HG03521 (cell line): ENCODE data around the gene SYNE1.
"Not testable (repeated sequence)": the region's sequence is repeated elsewhere in the genome, so short reads cannot be mapped to it uniquely, and the experiment has no call there.

Experiments
- ATAC-seq: cut with Tn5 transposase; IDR thresholded peaks from one replicate; pipeline ENCODE4 v1.9.1; 2021; ENCODE audit warnings: mild to moderate bottlenecking, moderate library complexity; ENCODE audit not compliant: unreplicated experiment

SYNE1 gene

GRCh38 chr6:152571089-152571488 lies 66.1 kb downstream of the SYNE1 start:
- no peak for ATAC-seq

- no peak for ATAC-seq
Observed at GRCh38 chr6:152566103-152566875, 70.9 kb downstream of the SYNE1 start.

- ATAC-seq, result no peak
Observed at GRCh38 chr6:152563177-152563576, 74.0 kb downstream of the SYNE1 start.

GRCh38 chr6:152558798-152559197 lies 78.4 kb downstream of the SYNE1 start:
- ATAC-seq, result not testable (repeated sequence)

- no peak for ATAC-seq
Observed at GRCh38 chr6:152557502-152557901, 79.7 kb downstream of the SYNE1 start.

GRCh38 chr6:152554851-152555250 lies 82.3 kb downstream of the SYNE1 start:
- no peak for ATAC-seq

- peak; percentile 93 for ATAC-seq
Observed at GRCh38 chr6:152552616-152553209, 84.4 kb downstream of the SYNE1 start.

GRCh38 chr6:152543519-152543918 lies 93.6 kb downstream of the SYNE1 start:
- no peak for ATAC-seq

- no peak for ATAC-seq
Observed at GRCh38 chr6:152540381-152540780, 96.8 kb downstream of the SYNE1 start.

GRCh38 chr6:152534541-152534940 lies 102.6 kb downstream of the SYNE1 start:
- no peak for ATAC-seq

GRCh38 chr6:152532556-152533422 lies 104.4 kb downstream of the SYNE1 start:
- no peak for ATAC-seq

GRCh38 chr6:152531659-152532058 lies 105.5 kb downstream of the SYNE1 start:
- no peak for ATAC-seq

GRCh38 chr6:152529369-152529768 lies 107.8 kb downstream of the SYNE1 start:
- ATAC-seq, result no peak

GRCh38 chr6:152514120-152514519 lies 123.0 kb downstream of the SYNE1 start:
- ATAC-seq, result not testable (repeated sequence)

- ATAC-seq, result no peak
Observed at GRCh38 chr6:152509916-152510315, 127.2 kb downstream of the SYNE1 start.

GRCh38 chr6:152508477-152508876 lies 128.7 kb downstream of the SYNE1 start:
- no peak for ATAC-seq

- ATAC-seq, result no peak
Observed at GRCh38 chr6:152503546-152503945, 133.6 kb downstream of the SYNE1 start.

GRCh38 chr6:152502421-152503188 lies 134.6 kb downstream of the SYNE1 start:
- ATAC-seq, result no peak

- no peak for ATAC-seq
Observed at GRCh38 chr6:152499931-152500330, 137.2 kb downstream of the SYNE1 start.

GRCh38 chr6:152496731-152497130 lies 140.4 kb downstream of the SYNE1 start:
- no peak for ATAC-seq

GRCh38 chr6:152495456-152495855 lies 141.7 kb downstream of the SYNE1 start:
- ATAC-seq, result not testable (repeated sequence)
